Omental fat pad (tissue), 4 donors: Measurements from ENCODE around the gene TOLLIP. TPM values are rescaled to one million over a fixed set of nuclear protein-coding genes. Genes with fewer than 3 reads are reported as not detected.
A peak's percentile ranks its signal among the peaks of the same experiment; 100 is the strongest.

ENCODE experiments used
- ATAC-seq: fragments of 150-250 bp; one replicate; pipeline ENCODE4 v1.9.1; 2016; ENCODE audit warnings: mild to moderate bottlenecking, moderate library complexity; ENCODE audit not compliant: low FRiP score
- DNase-seq: peaks from one replicate; pipeline ENCODE4 v3.0.0-alpha.2; 2019; ENCODE audit warnings: low spot score
- total RNA-seq, 4 donors: library from RNA; depleted of rRNA; stranded (reverse); fragments of >200 nt; gene quantifications; one replicate each; pipeline ENCODE4 v1.1.0, GENCODE V29; 2016
- TF ChIP-seq, protein P1 (sequence below), 3 donors: fragments of 450-650 bp; IDR thresholded peaks; one replicate each; pipeline ENCODE4 v1.5.1; 2016 to 2017; ENCODE audit warnings: antibody characterized with exemption in 3 of 3, mild to moderate bottlenecking in 3 of 3, moderate library complexity in 2 of 3

The TOLLIP gene
- total RNA-seq, 4 donors from 2014 or later, result 33.6 to 52.8 (median 39.9) TPM

DNA sequence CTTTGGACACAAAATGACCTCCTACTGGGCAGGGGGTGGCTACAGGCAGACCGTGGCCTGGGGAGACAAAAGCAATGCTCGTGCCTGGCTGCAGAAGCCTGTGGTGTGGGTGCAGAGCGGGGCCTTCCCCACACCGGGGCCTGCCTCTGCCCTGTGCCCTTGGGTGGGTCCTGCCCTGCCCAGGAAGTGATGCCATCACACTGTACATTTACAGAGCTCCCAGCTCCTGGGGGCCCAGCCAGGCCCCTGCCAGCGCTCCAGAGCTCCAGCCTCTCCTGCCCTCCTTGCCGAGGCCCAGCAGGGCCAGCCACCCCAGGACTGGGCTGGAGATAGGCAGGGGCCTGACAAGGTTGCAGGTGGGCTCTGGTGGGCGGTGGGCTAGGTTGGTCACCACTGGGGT, 46.4 kb downstream of the TOLLIP start:
- TF ChIP-seq, protein P1, sequence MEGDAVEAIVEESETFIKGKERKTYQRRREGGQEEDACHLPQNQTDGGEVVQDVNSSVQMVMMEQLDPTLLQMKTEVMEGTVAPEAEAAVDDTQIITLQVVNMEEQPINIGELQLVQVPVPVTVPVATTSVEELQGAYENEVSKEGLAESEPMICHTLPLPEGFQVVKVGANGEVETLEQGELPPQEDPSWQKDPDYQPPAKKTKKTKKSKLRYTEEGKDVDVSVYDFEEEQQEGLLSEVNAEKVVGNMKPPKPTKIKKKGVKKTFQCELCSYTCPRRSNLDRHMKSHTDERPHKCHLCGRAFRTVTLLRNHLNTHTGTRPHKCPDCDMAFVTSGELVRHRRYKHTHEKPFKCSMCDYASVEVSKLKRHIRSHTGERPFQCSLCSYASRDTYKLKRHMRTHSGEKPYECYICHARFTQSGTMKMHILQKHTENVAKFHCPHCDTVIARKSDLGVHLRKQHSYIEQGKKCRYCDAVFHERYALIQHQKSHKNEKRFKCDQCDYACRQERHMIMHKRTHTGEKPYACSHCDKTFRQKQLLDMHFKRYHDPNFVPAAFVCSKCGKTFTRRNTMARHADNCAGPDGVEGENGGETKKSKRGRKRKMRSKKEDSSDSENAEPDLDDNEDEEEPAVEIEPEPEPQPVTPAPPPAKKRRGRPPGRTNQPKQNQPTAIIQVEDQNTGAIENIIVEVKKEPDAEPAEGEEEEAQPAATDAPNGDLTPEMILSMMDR (IDR thresholded peaks at IDR 0.05), result no peak
- DNase-seq (no peak), ATAC-seq (no peak)

DNA sequence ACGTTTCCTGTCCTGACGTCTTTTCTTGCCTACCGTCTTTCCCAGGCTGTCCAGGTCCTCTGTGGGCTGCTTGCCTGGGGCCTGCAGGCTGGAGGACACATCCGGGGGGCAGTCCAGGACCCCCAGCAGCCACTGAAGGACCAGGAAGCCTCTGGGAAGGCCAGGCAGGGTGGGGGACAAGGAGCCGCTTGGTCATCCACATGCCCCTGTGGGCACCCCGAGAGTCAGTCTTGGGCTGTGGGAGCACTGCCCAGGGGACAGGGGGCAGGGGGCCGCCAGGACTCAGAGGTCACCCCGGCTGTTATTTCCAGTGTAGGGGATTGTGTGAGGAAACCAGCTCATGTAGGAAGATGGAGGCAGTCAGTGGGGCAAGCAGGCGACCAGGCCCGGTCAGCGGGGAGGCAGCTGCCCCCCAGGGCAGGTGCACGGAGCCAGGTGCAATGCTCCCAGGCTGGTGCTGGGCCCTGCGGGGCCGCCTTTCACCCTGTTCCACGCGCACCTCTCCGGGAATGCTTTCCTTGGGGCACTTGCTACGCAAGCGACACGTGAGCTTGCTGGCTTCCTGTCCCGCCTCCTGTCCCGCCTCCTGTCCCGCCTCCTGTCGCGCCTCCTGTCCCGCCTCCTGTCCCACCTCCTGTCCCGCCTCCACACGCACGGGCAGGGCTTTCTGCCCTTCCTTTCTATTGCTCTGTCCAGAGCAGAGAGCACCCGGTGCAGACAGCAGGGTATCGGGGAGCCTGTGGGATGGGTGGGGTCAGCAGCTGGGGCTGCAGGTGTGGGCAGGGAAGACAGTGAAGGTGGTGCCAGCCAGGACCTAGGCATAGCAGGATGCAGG, 47.0 kb downstream of the TOLLIP start:
- ATAC-seq, result peak; percentile 78
- TF ChIP-seq, protein P1 (IDR thresholded peaks at IDR 0.05), result no peak
- peak; percentile 67 for DNase-seq

DNA sequence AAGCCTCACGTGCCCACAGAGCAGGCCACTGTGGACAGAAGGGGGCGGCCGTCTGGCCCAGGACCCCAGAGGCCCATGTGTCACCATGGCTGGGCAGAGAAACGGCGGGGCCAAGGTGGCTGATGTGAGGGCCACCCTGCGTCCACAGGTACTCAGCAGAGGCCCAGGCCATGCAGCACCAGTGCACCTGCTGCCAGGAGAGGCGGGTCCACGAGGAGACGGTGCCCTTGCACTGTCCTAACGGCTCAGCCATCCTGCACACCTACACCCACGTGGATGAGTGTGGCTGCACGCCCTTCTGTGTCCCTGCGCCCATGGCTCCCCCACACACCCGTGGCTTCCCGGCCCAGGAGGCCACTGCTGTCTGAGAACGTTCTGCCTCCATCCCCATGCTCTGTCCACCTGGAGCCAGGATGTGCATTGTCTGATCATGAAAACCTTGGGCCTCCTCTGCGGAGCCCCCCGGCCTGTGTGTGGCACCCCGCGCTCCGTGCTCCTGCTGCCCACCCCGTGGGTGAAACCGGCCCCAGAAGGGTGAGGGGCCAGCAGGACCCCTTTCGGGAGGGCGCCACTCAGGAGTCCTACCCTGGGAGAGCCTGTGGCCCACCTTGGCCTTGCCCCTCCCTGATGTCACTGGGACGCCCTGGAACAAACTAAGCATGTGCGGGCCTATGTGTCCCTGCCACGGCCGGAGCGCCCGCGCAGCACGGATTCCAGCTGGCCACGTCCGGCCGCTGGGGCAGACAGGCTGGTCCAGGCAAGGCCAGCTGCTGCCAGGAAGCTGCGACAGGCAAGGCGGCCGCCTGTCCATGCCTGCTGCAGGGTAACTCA, 48.0 kb downstream of the TOLLIP start:
- DNase-seq (no peak), ATAC-seq (no peak)
- TF ChIP-seq, protein P1 (IDR thresholded peaks at IDR 0.05), result no peak

DNA sequence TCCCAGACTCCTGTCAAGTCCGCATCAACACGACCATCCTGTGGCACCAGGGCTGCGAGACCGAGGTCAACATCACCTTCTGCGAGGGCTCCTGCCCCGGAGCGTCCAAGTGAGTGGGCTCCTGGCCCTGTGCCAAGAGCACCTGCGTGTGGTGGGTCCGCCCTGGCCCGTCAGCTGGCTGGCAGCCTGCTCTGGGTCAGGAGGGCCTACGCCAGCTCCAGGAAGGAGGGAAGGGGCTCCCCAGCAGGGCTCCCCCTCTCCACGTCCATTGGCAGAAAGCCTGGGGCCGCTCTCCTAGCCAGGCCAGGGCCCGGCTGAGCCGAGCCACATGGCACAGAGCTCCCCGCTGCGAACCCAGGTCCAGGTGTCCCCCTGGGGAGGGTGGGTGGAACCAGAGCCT, 48.8 kb downstream of the TOLLIP start:
- ATAC-seq (no peak), DNase-seq (no peak)
- TF ChIP-seq, protein P1 (IDR thresholded peaks at IDR 0.05), result no peak

DNA sequence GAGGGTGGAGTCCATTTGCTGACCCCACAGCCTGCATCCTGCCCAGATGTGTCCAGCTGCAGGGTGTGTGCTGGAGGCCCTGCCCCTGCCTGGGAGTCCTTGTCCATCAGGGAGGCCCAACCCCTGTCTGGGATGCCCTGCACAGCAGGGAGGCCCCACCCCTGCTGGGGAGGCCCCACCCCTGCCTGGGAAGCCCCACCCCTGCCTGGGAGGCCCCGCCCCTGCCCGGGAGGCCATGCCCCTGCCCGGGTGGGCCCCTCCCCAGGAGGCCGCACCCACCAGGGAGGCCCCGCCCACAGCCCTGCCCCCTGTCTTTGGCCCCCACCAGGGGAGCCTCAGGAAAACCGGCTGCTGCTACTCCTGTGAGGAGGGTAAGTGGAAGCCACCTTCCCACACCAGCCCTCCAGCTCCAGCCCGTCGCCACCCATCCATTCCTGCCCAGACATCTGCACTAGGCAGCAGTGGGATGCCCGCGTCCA, 49.4 kb downstream of the TOLLIP start:
- no peak for DNase-seq
- TF ChIP-seq, protein P1 (IDR thresholded peaks at IDR 0.05), result no peak
- ATAC-seq, result no peak

DNA sequence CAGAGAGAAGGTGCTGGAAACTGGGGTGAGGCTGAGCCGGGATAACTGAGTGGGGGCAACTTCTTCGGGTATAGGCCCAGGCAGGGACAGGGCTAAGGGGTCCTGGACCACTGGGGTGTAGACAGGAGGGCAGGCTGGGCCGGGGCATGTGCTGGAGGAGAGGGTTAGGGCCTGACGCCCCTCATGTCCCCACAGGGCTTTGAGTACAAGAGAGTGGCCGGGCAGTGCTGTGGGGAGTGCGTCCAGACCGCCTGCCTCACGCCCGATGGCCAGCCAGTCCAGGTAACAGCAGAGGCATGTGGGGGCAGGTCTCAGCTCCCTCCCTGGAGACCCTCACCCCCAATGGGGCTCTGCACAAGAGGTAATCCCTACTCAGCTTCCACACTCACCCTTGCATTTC, 49.9 kb downstream of the TOLLIP start:
- TF ChIP-seq, protein P1 (IDR thresholded peaks at IDR 0.05), result no peak
- ATAC-seq (no peak), DNase-seq (no peak)
